ENCODE measurements around the gene DGKZ.

DGKZ gene

DNA sequence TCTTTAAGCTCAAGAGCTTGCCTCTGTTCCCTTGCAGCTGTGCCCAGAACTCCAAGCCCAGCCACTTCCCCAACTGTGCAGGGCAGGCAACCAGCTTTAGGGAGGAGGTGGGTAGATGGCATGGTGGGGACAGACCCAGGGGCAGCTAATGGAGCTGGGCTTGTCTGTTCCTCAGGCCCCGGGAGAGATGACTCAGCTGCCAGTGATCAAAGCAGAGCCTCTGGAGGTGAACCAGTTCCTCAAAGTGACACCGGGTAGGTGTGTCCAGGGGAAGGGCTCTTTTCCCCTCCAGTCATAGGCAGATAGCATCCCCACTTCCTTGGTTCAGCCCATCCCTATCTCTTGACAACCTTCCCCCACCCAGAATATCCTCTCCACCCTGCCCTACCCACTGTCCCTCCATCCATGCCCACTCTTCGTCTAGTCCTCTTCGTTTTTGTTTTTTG, 37.4 kb upstream of the DGKZ start:
- no peak overlapping the region for H3K4me3 ChIP-seq (ENCODE audit: low read depth, low read length)
- TF ChIP-seq, protein P1, sequence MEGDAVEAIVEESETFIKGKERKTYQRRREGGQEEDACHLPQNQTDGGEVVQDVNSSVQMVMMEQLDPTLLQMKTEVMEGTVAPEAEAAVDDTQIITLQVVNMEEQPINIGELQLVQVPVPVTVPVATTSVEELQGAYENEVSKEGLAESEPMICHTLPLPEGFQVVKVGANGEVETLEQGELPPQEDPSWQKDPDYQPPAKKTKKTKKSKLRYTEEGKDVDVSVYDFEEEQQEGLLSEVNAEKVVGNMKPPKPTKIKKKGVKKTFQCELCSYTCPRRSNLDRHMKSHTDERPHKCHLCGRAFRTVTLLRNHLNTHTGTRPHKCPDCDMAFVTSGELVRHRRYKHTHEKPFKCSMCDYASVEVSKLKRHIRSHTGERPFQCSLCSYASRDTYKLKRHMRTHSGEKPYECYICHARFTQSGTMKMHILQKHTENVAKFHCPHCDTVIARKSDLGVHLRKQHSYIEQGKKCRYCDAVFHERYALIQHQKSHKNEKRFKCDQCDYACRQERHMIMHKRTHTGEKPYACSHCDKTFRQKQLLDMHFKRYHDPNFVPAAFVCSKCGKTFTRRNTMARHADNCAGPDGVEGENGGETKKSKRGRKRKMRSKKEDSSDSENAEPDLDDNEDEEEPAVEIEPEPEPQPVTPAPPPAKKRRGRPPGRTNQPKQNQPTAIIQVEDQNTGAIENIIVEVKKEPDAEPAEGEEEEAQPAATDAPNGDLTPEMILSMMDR (conservative IDR thresholded peaks at IDR 0.05; ENCODE audit: low read depth, low read length), result no peak
- no peak for DNase-seq (ENCODE audit: low read depth)

DNA sequence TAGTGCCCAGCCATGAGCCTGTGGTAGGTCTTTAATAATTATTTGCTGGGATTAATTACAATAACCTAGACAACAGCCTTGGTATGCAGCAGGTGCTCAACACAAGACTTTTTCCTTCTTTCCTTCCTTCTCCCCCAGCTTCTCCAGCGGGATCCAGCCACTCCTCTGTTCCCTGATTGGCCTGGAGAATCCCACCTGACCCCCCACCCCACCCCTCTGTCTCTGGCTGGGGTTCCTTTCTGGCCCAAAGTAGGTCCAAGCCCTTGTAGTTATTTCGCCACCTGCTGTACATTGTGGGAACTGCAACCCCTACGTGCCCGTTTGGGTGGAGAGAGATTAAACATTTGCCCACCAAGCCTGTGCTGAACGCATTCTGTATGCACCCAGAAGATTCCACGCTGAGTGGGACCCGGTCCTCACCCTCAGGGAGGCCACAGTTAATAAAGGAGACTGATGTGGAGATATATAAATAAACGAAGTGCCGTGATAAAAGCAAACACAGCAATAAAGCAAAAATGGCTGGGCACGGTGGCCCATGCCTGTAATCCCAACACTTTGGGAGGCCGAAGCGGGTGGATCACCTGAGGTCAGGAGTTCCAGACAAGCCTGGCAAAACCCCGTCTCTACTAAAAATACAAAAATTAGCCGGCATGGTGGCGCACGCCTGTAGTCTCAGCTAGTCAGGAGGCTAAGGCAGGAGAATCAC, 32.1 kb upstream of the DGKZ start:
- H3K4me3 ChIP-seq (ENCODE audit: low read depth, low read length), result no peak overlapping the region
- peak; percentile 84 for DNase-seq (ENCODE audit: low read depth)
- TF ChIP-seq, protein P1 (conservative IDR thresholded peaks at IDR 0.05; ENCODE audit: low read depth, low read length), result peak; percentile 94

DNA sequence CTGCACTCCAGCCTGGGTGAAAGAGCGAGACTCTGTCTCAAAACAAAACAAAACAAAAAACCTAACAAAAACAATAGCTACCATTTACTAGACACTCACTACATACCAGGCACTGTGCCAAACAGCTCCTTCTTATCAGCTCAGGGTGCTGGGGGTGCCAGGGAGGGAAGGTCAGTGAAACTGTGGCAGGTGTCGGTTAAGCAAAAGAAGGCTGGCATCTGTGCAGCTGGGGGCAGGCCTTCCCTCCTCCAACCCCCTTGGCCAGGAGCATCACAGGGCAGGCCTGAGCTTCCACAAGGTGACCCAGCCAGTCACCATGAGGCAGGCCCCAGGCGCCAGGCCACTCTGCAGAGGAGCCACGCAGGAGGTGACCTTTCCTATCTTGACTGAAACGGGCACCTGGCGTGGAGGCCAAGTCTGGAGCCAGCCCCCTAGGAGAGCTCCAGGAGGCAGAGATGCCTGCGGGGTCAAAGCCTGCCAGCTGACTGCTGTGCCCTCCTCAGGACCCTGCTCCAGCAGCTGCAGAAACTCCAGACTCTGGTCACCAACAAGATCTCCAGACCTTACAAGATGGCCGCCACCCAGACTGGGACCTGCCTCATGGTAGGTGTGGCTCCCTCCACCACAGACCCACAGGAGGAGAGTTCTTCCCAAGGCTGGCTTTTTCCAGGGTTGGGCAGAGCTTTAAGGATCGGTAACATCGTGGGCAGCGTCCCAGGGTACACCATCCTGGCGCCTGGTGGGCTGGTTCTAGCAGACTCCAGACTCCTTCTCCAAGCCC, 31.3 kb upstream of the DGKZ start:
- no peak overlapping the region for H3K4me3 ChIP-seq (ENCODE audit: low read depth, low read length)
- TF ChIP-seq, protein P1 (conservative IDR thresholded peaks at IDR 0.05; ENCODE audit: low read depth, low read length), result no peak
- no peak for DNase-seq (ENCODE audit: low read depth)

DNA sequence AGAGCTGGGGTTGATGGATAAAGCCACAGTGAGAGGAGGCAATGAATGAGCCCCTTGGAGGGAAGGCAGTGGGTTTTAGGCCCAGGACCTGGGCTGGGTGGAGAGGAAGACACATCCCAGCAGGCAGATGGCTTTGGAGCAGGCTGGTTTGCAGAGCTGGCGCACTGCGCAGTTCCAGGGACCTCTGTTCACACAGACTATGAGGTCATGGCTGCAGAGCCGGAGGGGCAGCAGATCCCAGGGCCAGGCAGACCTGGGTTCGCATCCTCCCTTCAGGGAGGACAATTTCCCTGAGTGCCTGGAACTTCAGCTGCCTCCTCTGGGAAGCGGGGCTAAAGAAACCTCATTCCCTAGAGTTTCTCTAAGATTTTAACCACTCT, 28.2 kb upstream of the DGKZ start:
- H3K4me3 ChIP-seq (ENCODE audit: low read depth, low read length), result no peak overlapping the region
- TF ChIP-seq, protein P1 (conservative IDR thresholded peaks at IDR 0.05; ENCODE audit: low read depth, low read length), result no peak
- no peak for DNase-seq (ENCODE audit: low read depth)

DNA sequence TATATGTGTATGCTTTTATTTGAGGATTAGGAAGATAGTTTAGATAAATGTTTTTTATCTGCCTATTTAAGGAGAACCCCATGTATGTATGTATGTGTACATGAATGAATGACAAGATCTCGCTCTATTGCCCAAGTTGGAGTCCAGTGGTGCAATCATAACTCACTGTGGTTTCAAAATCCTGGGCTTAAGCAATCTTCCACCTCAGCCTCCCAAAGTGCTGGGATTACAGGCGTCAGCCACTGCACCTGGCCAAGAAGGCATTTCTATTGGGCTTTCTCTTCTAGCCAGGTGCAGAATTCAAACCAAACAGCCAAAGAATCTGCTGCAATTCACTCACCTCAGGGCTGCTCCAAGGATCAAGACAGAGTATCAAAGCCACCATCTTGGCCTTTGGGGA, 25.5 kb upstream of the DGKZ start:
- TF ChIP-seq, protein P1 (conservative IDR thresholded peaks at IDR 0.05; ENCODE audit: low read depth, low read length), result no peak
- no peak overlapping the region for H3K4me3 ChIP-seq (ENCODE audit: low read depth, low read length)
- DNase-seq (ENCODE audit: low read depth), result peak; percentile 67

DNA sequence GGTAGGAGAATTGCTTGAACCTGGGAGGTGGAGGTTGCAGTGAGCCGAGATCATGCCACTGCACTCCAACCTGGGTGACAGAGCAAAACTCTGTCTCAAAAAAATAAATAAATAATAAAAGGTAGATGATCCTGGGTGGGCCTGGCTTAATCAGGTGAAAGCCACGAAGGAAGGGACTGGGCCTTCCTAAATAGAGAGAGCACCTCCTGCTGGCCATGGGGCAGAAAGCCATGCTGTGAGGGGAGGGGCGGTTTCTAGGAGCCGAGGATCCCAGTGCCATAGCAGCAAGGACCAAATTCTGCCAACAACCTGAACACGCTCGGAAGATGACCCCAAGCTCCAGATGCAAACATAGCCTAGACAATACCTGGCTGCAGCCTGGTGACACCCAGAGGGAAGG, 24.5 kb upstream of the DGKZ start:
- H3K4me3 ChIP-seq (ENCODE audit: low read depth, low read length), result no peak overlapping the region
- peak; percentile 41 for DNase-seq (ENCODE audit: low read depth)
- TF ChIP-seq, protein P1 (conservative IDR thresholded peaks at IDR 0.05; ENCODE audit: low read depth, low read length), result peak; percentile 61

Measured in choroid plexus epithelial cell (primary cell).